Measurements from ENCODE around the gene TPBG.
"Not testable (repeated sequence)": the region's sequence is repeated elsewhere in the genome, so short reads cannot be mapped to it uniquely, and the experiment has no call there.

Gene TPBG

GRCh38 chr6:82385546-82385945 lies 21.9 kb downstream of the TPBG start:
- H2AFZ ChIP-seq (ENCODE audit: low read depth, low read length): no peak overlapping the region
- no peaks in the 10 kb centered on the region for H3K27me3 ChIP-seq (ENCODE audit: low read depth, low read length)
- no peaks in the 10 kb centered on the region for H3K79me2 ChIP-seq (ENCODE audit: low read length)
- no peak overlapping the region for H3K9ac ChIP-seq (ENCODE audit: low read length)
- no peaks in the 10 kb centered on the region for H3K36me3 ChIP-seq (replicated peaks; ENCODE audit: low read depth, low read length)
- no peak for TF ChIP-seq CTCF (IDR thresholded peaks at IDR 0.05; ENCODE audit: low read depth, low read length)
- no peak for TF ChIP-seq EZH2phosphoT487 (IDR thresholded peaks at IDR 0.05; ENCODE audit: low read depth)
- H3K4me2 ChIP-seq (ENCODE audit: low read length): no peak overlapping the region
- no peaks in the 10 kb centered on the region for H4K20me1 ChIP-seq (ENCODE audit: insufficient read depth, low read length)
- H3K9me3 ChIP-seq (ENCODE audit: insufficient read depth, low read length): no peaks in the 10 kb centered on the region
- H3K27ac ChIP-seq (ENCODE audit: low read length): no peak overlapping the region
- H3K4me1 ChIP-seq (ENCODE audit: low read length): no peaks in the 10 kb centered on the region
- H3K4me3 ChIP-seq (ENCODE audit: low read length): no peak overlapping the region

GRCh38 chr6:82385961-82386360 lies 22.3 kb downstream of the TPBG start:
- no peak for TF ChIP-seq EZH2phosphoT487 (IDR thresholded peaks at IDR 0.05; ENCODE audit: low read depth)
- no peak for TF ChIP-seq CTCF (IDR thresholded peaks at IDR 0.05; ENCODE audit: low read depth, low read length)
- H3K4me2 ChIP-seq (ENCODE audit: low read length): no peak overlapping the region
- H3K79me2 ChIP-seq (ENCODE audit: low read length): no peaks in the 10 kb centered on the region
- H3K4me3 ChIP-seq (ENCODE audit: low read length): no peak overlapping the region
- H3K4me1 ChIP-seq (ENCODE audit: low read length): no peaks in the 10 kb centered on the region
- no peaks in the 10 kb centered on the region for H4K20me1 ChIP-seq (ENCODE audit: insufficient read depth, low read length)
- H2AFZ ChIP-seq (ENCODE audit: low read depth, low read length): no peak overlapping the region
- H3K27ac ChIP-seq (ENCODE audit: low read length): no peak overlapping the region
- no peak overlapping the region for H3K9ac ChIP-seq (ENCODE audit: low read length)
- H3K9me3 ChIP-seq (ENCODE audit: insufficient read depth, low read length): no peaks in the 10 kb centered on the region
- no peaks in the 10 kb centered on the region for H3K27me3 ChIP-seq (ENCODE audit: low read depth, low read length)
- no peaks in the 10 kb centered on the region for H3K36me3 ChIP-seq (replicated peaks; ENCODE audit: low read depth, low read length)

- H3K79me2 ChIP-seq (ENCODE audit: low read length); H3K4me1 ChIP-seq (ENCODE audit: low read length); H2AFZ ChIP-seq (ENCODE audit: low read depth, low read length); H3K27ac ChIP-seq (ENCODE audit: low read length); H3K9ac ChIP-seq (ENCODE audit: low read length); H3K4me3 ChIP-seq (ENCODE audit: low read length); H3K9me3 ChIP-seq (ENCODE audit: insufficient read depth, low read length); H3K4me2 ChIP-seq (ENCODE audit: low read length); H3K36me3 ChIP-seq (replicated peaks; ENCODE audit: low read depth, low read length); H4K20me1 ChIP-seq (ENCODE audit: insufficient read depth, low read length); H3K27me3 ChIP-seq (ENCODE audit: low read depth, low read length): not testable (repeated sequence)
Measured at GRCh38 chr6:82394770-82395169, 31.2 kb downstream of the TPBG start.

GRCh38 chr6:82396964-82397751 lies 33.5 kb downstream of the TPBG start:
- Histone ChIP-seq H3K9me3 (ENCODE audit: insufficient read depth, low read length) (no peaks in the 10 kb centered on the region), H3K79me2 (ENCODE audit: low read length) (no peaks in the 10 kb centered on the region), H3K4me1 (ENCODE audit: low read length) (no peaks in the 10 kb centered on the region), H2AFZ (ENCODE audit: low read depth, low read length) (no peak overlapping the region), H3K36me3 (replicated peaks; ENCODE audit: low read depth, low read length) (no peaks in the 10 kb centered on the region), H3K27ac (ENCODE audit: low read length) (no peak overlapping the region), H4K20me1 (ENCODE audit: insufficient read depth, low read length) (no peaks in the 10 kb centered on the region), H3K27me3 (ENCODE audit: low read depth, low read length) (no peaks in the 10 kb centered on the region), H3K4me3 (ENCODE audit: low read length) (no peak overlapping the region), H3K4me2 (ENCODE audit: low read length) (no peak overlapping the region), H3K9ac (ENCODE audit: low read length) (no peak overlapping the region)
- no peak for TF ChIP-seq CTCF (IDR thresholded peaks at IDR 0.05; ENCODE audit: low read depth, low read length)
- no peak for TF ChIP-seq EZH2phosphoT487 (IDR thresholded peaks at IDR 0.05; ENCODE audit: low read depth)
